Ishikawa (cell line): Measurements from ENCODE around the gene CHPF2.

Experiments used
- CEBPB ChIP-seq: IDR thresholded peaks from 2 replicates; pipeline ENCODE4 v1.6.1; 2012
- CREB1 ChIP-seq: IDR thresholded peaks from 2 replicates; pipeline ENCODE4 v1.6.1; 2012; ENCODE audit warnings: low read depth
- EGR1 ChIP-seq: IDR thresholded peaks from 2 replicates; pipeline ENCODE4 v1.6.1; 2012
- EP300 ChIP-seq: IDR thresholded peaks from 2 replicates; pipeline ENCODE4 v1.6.1; 2012; ENCODE audit warnings: borderline replicate concordance
- FOXM1 ChIP-seq: IDR thresholded peaks from 2 replicates; pipeline ENCODE4 v1.6.1; 2012; ENCODE audit warnings: low read depth, borderline replicate concordance
- NFIC ChIP-seq: IDR thresholded peaks from 2 replicates; pipeline ENCODE4 v1.6.1; 2012
- RAD21 ChIP-seq: IDR thresholded peaks from 2 replicates; pipeline ENCODE4 v1.6.1; 2012; ENCODE audit warnings: low read depth
- TAF1 ChIP-seq: IDR thresholded peaks from 2 replicates; pipeline ENCODE4 v1.6.1; 2012; ENCODE audit warnings: low read depth, mild to moderate bottlenecking
- TCF12 ChIP-seq: IDR thresholded peaks from 2 replicates; pipeline ENCODE4 v1.6.1; 2012; ENCODE audit warnings: low read depth
- TEAD4 ChIP-seq: IDR thresholded peaks from 2 replicates; pipeline ENCODE4 v1.6.1; 2012
- YY1 ChIP-seq: IDR thresholded peaks from 2 replicates; pipeline ENCODE4 v1.6.1; 2012; ENCODE audit warnings: low read depth
- ZBTB7A ChIP-seq: IDR thresholded peaks from 2 replicates; pipeline ENCODE4 v1.6.1; 2012; ENCODE audit warnings: low read depth
- TF ChIP-seq, protein P1 (sequence below): IDR thresholded peaks from 2 replicates; pipeline ENCODE4 v1.6.1; 2012
- TF ChIP-seq, protein P2 (sequence below): IDR thresholded peaks from 2 replicates; pipeline ENCODE4 v1.6.1; 2012; ENCODE audit warnings: low read depth, mild to moderate bottlenecking
- TF ChIP-seq, protein P3 (sequence below): IDR thresholded peaks from 2 replicates; pipeline ENCODE4 v1.6.1; 2012

Gene CHPF2

DNA sequence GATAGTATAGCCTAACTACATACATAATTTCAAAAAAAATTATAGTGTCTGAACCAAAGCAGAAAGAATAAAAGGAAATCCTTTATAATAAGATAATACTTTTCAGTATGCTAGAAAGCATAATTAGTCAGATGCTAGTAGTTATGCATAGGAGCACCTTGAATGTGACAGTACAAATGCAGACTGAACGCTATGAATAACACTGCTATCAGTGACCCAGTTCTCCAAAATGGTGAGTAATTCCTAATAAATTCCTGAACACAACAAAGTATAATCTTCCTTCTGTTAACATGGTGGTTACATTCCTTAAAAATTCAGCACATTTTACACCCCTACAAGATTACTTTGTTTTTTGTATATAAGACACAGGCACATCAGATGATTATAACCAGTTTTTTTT, 1.2 kb upstream of the CHPF2 start:
- TF ChIP-seq CEBPB: no peak
- no peak for TF ChIP-seq TEAD4
- TF ChIP-seq ZBTB7A: no peak
- no peak for TF ChIP-seq FOXM1
- TF ChIP-seq TCF12: no peak
- no peak for TF ChIP-seq RAD21

DNA sequence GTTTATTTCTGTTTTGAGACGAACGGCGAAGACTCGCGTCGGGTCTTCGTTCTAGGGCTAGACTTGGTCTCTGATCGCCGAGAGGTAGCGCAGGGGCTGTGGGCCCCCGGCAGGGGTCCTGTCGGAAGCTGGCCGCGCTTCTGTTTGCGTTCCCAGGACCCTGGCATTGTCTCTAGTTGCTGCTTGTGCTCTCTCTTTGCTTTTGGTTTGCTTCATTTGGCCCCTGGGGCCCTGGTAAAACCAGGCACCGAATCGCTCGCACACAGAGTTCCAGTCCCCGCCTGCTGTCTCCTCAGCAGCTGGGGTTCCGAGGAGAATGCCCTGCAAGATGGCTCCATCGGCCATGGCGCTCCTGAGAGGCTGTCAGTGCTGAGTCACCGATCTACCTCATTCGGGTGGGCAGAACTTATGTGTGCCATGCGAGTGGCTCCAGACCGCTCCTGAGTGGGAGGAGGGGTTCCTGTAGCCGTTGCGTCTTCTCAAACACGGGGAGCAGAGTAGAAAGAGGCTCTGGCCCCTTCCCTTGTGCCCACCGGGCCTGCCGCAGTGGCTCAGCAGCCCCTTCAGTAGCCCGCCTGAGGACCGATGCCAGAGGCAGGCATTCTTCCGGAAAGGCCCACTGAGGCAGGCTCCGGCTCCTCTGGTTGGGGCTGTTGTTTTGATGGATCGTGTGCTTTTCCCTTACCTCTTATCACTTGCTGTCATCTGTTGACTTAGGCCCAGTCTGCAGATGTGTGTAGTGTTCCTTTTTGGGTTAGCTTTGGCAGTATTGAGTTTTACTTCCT, 826 bp downstream of the CHPF2 start:
- TF ChIP-seq YY1: peak; percentile 78
- no peak for TF ChIP-seq EP300

DNA sequence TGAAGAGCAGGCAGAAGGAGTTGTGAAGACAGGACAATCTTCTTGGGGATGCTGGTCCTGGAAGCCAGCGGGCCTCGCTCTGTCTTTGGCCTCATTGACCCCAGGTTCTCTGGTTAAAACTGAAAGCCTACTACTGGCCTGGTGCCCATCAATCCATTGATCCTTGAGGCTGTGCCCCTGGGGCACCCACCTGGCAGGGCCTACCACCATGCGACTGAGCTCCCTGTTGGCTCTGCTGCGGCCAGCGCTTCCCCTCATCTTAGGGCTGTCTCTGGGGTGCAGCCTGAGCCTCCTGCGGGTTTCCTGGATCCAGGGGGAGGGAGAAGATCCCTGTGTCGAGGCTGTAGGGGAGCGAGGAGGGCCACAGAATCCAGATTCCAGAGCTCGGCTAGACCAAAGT, 1.5 kb downstream of the CHPF2 start:
- TF ChIP-seq EGR1 (no peak), RAD21 (no peak), CEBPB (no peak), TAF1 (no peak), TCF12 (no peak), CREB1 (no peak), FOXM1 (no peak), TEAD4 (no peak), ZBTB7A (no peak), EP300 (no peak), NFIC (no peak), YY1 (no peak)
- TF ChIP-seq, protein P1, sequence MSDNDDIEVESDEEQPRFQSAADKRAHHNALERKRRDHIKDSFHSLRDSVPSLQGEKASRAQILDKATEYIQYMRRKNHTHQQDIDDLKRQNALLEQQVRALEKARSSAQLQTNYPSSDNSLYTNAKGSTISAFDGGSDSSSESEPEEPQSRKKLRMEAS: no peak
- TF ChIP-seq, protein P2, sequence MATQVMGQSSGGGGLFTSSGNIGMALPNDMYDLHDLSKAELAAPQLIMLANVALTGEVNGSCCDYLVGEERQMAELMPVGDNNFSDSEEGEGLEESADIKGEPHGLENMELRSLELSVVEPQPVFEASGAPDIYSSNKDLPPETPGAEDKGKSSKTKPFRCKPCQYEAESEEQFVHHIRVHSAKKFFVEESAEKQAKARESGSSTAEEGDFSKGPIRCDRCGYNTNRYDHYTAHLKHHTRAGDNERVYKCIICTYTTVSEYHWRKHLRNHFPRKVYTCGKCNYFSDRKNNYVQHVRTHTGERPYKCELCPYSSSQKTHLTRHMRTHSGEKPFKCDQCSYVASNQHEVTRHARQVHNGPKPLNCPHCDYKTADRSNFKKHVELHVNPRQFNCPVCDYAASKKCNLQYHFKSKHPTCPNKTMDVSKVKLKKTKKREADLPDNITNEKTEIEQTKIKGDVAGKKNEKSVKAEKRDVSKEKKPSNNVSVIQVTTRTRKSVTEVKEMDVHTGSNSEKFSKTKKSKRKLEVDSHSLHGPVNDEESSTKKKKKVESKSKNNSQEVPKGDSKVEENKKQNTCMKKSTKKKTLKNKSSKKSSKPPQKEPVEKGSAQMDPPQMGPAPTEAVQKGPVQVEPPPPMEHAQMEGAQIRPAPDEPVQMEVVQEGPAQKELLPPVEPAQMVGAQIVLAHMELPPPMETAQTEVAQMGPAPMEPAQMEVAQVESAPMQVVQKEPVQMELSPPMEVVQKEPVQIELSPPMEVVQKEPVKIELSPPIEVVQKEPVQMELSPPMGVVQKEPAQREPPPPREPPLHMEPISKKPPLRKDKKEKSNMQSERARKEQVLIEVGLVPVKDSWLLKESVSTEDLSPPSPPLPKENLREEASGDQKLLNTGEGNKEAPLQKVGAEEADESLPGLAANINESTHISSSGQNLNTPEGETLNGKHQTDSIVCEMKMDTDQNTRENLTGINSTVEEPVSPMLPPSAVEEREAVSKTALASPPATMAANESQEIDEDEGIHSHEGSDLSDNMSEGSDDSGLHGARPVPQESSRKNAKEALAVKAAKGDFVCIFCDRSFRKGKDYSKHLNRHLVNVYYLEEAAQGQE: no peak
- TF ChIP-seq, protein P3, sequence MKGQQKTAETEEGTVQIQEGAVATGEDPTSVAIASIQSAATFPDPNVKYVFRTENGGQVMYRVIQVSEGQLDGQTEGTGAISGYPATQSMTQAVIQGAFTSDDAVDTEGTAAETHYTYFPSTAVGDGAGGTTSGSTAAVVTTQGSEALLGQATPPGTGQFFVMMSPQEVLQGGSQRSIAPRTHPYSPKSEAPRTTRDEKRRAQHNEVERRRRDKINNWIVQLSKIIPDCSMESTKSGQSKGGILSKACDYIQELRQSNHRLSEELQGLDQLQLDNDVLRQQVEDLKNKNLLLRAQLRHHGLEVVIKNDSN: no peak

DNA sequence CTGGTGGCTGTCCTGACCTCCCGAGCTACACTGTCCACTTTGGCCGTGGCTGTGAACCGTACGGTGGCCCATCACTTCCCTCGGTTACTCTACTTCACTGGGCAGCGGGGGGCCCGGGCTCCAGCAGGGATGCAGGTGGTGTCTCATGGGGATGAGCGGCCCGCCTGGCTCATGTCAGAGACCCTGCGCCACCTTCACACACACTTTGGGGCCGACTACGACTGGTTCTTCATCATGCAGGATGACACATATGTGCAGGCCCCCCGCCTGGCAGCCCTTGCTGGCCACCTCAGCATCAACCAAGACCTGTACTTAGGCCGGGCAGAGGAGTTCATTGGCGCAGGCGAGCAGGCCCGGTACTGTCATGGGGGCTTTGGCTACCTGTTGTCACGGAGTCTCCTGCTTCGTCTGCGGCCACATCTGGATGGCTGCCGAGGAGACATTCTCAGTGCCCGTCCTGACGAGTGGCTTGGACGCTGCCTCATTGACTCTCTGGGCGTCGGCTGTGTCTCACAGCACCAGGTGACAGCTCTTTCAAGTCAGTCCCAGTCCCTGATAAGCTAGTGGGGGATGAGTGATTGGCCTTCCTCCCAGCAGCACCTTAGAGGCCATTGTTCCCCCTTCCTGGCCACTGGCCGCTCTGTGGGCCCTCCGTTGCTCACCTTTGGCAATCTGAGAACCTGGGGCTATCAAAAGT, 3.0 kb downstream of the CHPF2 start:
- TF ChIP-seq, protein P2: no peak
- TF ChIP-seq CREB1 (no peak), YY1 (no peak), FOXM1 (no peak), ZBTB7A (no peak), EGR1 (no peak), RAD21 (no peak), CEBPB (no peak), TAF1 (no peak), NFIC (no peak), TEAD4 (no peak), TCF12 (no peak), EP300 (no peak)
- TF ChIP-seq, protein P1: no peak
- TF ChIP-seq, protein P3: no peak

DNA sequence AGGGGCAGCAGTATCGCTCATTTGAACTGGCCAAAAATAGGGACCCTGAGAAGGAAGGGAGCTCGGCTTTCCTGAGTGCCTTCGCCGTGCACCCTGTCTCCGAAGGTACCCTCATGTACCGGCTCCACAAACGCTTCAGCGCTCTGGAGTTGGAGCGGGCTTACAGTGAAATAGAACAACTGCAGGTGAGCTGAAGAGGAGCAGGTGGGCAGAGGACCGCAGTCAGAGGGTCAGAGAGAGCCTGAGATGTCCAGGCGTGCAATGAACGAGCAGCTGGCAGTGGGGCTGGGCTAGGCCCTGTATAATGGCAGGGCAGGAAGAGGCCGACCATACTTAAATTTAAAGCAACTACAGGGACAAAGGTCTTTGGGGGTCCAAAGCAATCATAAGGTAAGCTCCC, 4.1 kb downstream of the CHPF2 start:
- TF ChIP-seq, protein P2: no peak
